Measurements from ENCODE around the gene FKBP1B.
"Not testable (repeated sequence)": the region's sequence is repeated elsewhere in the genome, so short reads cannot be mapped to it uniquely, and the experiment has no call there.

FKBP1B gene

DNA sequence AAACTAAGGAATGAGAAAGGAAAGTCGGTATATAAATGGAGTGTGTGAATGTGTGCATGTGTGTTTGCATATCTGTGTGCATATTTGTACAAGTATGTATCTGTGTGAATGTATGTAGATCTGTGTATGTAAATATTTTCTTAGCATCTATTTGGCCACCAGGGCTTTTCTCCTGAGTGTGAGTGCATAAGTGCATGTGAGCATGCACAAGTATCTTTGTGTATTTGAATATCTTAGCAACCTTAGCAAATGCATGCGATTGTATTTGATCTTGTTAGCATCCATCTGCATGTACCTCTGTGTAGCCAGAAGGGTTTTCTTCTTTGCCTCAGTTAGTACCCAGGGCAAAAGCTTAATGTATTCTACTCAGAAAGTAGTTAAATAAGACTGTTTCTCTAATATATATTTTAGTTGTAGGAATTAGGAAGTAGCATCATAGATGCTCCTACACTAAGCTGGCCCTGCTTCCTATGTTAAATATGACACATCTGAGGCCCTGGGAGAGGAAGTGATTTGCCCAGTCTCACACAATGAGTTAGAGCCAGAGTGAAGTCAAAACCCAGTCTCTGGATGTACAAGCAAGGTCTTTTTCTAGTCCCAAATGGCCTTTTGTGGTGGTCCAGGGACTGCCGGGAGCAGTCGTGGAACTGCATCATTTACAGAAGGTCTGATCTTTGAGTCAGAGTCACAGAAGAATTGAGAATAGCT lies 9.2 kb downstream of the FKBP1B start:
- DNase-seq (ENCODE audit: low read depth in 2 of 2), result no peak

DNA sequence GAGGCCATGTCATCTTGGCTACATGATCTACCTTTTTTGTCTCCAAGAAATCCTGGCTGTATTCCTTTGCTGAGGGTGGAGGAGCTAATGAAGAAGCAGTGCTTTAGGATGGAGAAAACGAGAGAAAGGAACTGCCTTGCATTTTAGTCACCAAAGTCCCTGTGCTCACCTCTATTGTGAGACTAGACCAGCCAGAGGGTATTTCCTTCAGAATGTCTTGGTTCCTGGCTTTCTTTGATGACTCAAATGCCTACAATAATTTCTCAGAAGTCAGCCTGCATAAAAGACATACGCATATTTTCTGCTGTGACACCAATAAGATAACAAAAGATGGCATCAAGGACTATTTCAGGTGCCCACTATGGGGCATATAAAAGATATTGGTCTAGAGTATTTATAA lies 15.8 kb downstream of the FKBP1B start:
- no peak for DNase-seq (ENCODE audit: low read depth in 2 of 2)

DNA sequence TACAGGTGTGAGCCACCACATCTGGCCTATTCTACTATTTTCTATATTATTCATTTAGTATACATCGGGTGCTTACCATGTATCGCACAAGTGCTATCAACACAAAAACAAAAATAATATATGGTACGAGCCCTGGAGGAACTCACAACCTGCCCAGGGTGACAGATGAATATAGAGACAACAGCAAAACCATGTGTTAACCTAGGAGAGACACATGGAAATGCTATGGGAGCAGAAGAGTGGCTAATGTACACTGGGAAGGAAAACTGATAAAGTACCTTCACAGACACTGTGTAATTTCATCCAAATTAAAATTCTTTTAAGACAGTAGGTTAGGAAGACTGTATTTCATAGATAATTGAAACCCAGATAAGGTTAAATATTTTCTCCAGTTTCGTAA lies 22.7 kb downstream of the FKBP1B start:
- DNase-seq (ENCODE audit: low read depth in 2 of 2), result no peak

- no peak for DNase-seq (ENCODE audit: low read depth in 2 of 2)
Measured at GRCh38 chr2:24073816-24074215, 24.3 kb downstream of the FKBP1B start.

- DNase-seq (ENCODE audit: low read depth in 2 of 2), result no peak
Measured at GRCh38 chr2:24075259-24075658, 25.7 kb downstream of the FKBP1B start.

GRCh38 chr2:24075915-24076848 lies 26.6 kb downstream of the FKBP1B start, which contains the start of gene SF3B6:
SF3B6 (minus strand) TSS chr2:24076326; CDS start chr2:24076229, 97 bp downstream.
- DNase-seq (ENCODE audit: low read depth in 2 of 2), result peak; percentile 94 to 95

GRCh38 chr2:24076849-24077534 lies 27.5 kb downstream of the FKBP1B start:
- DNase-seq (ENCODE audit: low read depth in 2 of 2), result no peak

DNA sequence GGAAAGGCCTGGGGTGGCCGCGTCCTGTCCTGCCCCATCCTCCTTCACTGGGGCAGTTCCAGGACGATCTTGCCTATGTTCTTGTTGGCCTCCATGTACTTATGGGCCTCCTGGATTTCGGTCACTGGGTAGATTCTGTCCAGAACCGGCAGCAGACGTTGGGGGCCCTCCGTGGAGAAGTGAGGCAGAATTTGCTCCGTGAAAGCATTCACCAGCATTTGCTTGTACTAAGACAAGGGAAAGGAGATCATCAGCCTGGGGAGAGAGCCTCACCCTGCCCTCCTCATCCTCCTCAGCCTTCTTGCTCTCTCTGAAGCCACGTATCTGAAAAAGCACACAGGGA lies 28.0 kb downstream of the FKBP1B start:
- no peak for DNase-seq (ENCODE audit: low read depth in 2 of 2)

DNA sequence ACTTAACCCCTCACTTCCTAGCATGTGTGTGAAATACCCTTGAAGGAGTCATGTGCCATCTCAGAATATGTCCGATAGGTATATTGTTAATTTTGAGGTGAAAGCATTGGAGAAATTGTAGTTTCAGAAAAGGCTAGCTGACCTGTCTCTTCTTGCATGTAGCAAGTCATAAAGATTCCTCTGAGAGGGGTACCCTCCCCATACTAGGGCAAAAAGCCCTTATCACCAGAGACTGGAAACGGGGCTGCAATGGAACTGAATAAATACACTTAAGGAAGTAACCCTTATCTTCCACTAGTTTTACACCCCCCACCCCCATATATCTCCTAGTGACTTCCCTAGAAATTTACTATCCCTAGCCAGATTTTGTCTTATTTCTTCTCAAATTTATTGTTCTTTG lies 28.3 kb downstream of the FKBP1B start:
- no peak for DNase-seq (ENCODE audit: low read depth in 2 of 2)

- DNase-seq (ENCODE audit: low read depth in 2 of 2), result no peak
Measured at GRCh38 chr2:24080701-24081100, 31.2 kb downstream of the FKBP1B start.

- no peak for DNase-seq (ENCODE audit: low read depth in 2 of 2)
Measured at GRCh38 chr2:24082787-24083566, 33.4 kb downstream of the FKBP1B start.

DNA sequence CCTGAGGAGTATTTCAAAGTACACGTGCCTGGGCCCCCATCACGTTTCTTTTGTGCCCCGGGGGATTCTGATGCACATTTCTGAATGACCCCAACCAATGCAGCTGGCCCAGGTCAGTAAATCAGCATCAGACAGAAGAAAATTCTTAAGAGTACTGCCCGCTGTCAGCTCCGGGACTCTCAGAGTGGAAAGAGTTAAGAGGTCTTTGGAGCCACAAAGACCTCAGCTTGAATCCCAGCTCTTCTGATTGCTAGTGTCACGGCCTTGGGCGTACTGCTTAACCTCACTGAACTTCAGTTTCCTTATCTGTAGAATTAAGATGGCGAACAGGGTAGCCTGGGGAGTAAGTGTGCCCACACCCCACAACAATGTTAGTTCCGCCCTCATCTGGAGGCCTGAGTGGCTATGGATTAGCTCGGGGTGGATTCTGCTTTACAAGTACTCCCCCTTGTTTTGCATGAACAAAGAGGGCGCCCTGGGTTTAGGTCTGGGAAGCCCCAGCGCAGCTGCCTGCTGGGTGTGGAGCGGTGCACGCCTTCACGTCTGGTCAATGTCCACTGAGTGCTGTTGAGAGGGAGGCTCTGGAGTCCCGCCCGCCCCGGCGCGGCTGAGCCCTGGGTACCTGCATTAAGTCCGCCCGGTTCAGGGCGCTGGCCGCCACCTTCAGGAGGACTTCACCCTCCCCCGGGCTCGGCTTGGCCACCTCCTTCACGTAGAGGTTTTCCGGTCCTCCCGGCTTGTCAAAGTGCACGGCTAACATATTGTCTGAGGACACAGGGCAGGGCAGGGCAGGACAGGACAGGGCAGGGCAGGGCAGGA lies 34.2 kb downstream of the FKBP1B start:
- DNase-seq (ENCODE audit: low read depth in 2 of 2), result peak; percentile 68 to 70

DNA sequence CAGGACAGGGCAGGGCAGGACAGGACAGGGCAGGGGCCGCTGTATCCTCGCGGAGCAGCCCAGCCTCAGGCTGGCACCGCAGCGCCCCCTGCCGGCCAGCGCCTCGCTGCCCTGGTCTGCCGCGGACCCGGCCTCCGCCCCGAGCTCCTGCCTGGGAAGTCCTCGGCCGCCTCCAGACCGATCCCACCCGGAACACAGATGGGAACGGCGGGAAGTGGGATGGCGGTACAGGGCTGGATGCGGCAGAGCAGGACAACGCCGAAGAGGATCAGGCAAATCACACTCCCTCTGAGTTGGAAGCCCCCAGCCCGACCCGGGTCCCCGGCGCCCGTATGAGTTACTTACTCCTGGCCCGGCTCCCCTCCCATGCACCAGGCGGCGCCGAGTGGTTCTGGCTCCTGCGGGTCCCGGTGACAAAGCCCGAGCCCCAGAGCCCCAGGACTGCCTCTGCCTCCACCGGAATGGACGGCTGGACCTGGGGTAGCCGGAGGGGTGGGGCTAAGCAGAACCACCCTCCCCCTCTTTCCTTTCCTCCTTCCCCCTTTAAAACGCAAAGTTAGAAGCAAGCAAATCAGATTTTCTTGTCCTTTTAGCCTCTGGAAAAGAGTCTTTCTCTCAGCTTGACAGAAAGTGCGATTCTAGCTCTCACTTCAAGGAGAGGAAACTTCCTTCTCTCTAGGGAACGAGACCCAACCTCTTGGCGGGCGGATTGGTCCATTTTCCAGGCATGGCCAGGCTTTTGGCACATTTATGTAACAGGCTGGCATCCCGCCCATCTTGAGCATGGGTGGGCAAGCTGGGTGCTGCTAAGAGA lies 35.1 kb downstream of the FKBP1B start, which contains the start of gene TP53I3:
Gene TP53I3, minus strand, starts transcription at position 449 of the 814 bp plus-strand sequence. CDS start 508 bp downstream, outside the sequence.
- peak; percentile 61 to 62 for DNase-seq (ENCODE audit: low read depth in 2 of 2)

DNA sequence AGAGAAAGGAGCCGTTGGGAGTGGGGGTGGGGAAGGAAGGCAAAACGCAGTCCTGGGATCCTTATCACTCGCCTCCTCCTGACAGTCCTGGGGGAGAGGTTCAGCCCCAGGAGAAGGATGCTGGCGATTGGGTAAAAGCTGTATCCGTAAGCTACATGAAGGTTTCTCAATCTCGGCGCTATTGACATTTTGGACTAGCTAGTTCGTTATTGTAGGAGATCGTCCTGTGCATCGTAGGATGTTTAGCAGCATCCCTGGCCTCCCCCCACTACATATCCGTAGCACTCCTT lies 35.6 kb downstream of the FKBP1B start:
- DNase-seq (ENCODE audit: low read depth in 2 of 2), result no peak

- DNase-seq (ENCODE audit: low read depth in 2 of 2), result no peak
Measured at GRCh38 chr2:24086241-24086640, 36.7 kb downstream of the FKBP1B start.

GRCh38 chr2:24087032-24087431 lies 37.5 kb downstream of the FKBP1B start:
- DNase-seq (ENCODE audit: low read depth in 2 of 2), result no peak

DNA sequence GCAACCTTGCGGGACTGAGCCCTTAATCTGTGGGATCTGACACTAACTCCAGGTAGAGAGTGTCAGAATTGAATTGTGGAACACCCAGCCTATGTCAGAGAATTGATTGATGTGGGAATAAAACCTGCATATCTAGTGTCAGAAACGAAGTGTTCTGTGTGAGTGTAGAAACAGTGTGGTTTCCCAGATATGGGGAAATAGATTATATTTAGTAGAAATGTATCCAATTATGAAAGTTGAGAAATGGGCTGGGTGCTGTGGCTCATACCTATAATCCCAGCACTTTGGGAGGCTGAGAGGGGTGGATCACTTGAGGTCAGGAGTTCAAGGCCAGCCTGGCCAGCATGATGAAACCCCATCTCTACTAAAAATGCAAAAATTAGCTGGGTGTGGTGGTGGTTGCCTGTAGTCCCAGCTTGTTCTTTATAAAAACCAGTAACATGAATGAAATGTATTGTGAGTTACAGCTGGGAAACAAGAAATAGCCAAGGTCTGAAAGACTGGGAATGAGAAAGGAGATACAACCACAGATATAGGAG lies 39.3 kb downstream of the FKBP1B start:
- DNase-seq (ENCODE audit: low read depth in 2 of 2), result no peak

- DNase-seq (ENCODE audit: low read depth in 2 of 2), result not testable (repeated sequence)
Measured at GRCh38 chr2:24093270-24093669, 43.7 kb downstream of the FKBP1B start.

GRCh38 chr2:24095171-24095677 lies 45.7 kb downstream of the FKBP1B start:
- not testable (repeated sequence) for DNase-seq (ENCODE audit: low read depth in 2 of 2)

All from fibroblast of skin of left biceps (primary cell).